Caco-2 (cell line): ENCODE results near the gene COMMD7. TPM values are rescaled to one million over a fixed set of nuclear protein-coding genes. Genes with fewer than 3 reads are reported as not detected.
A peak's percentile ranks its signal among the peaks of the same experiment; 100 is the strongest.

Source experiments
- BruUV-seq: library from RNA; stranded (reverse); fragments of 400-500 nt; replicated peaks from 2 replicates; lab custom pipeline; 2021; lab: Mats Ljungman, UMichigan
- CTCF ChIA-PET: fragments of 300-600 bp; sonication (Branson Sonifier 250); formaldehyde crosslinking; loops from one replicate; lab custom pipeline; 2022; ENCODE audit warnings: antibody characterized with exemption; lab: Charles Lee
- POLR2A ChIA-PET: fragments of 300-600 bp; sonication (Branson Sonifier 250); formaldehyde crosslinking; loops from one replicate; lab custom pipeline; 2022; ENCODE audit warnings: antibody characterized with exemption; lab: Charles Lee
- DNase-seq, 2 experiments: peaks; one replicate each; pipeline versions ENCODE4 v3.0.0 to v3.0.0-alpha.2; 2020 to 2022
- H3K27me3 ChIP-seq: replicated peaks from 2 replicates; pipeline ENCODE4 v1.6.0; 2011; ENCODE audit warnings: low read length; ENCODE audit not compliant: control insufficient read depth, insufficient read depth
- H3K36me3 ChIP-seq: 2 replicates; pipeline ENCODE4 v1.5.1; 2011; ENCODE audit warnings: low read length; ENCODE audit not compliant: control insufficient read depth, insufficient read depth
- H3K4me1 ChIP-seq: fragments of 250-450 bp; sonication (Bioruptor Pico); 2 replicates; pipeline ENCODE4 v1.5.1; 2020; ENCODE audit warnings: mild to moderate bottlenecking
- H3K4me3 ChIP-seq: 2 replicates; pipeline ENCODE4 v1.5.1; 2011; ENCODE audit warnings: low read depth, mild to moderate bottlenecking, control low read depth, low read length
- H3K9me3 ChIP-seq: fragments of 250-450 bp; sonication (Bioruptor Pico); 2 replicates; pipeline ENCODE4 v1.5.1; 2020; ENCODE audit warnings: mild to moderate bottlenecking, moderate library complexity
- H3K27ac Mint-ChIP-seq: one replicate; pipeline ENCODE4 v1.8.0; 2022; ENCODE audit warnings: mixed read lengths; ENCODE audit not compliant: unreplicated experiment
- H3K27me3 Mint-ChIP-seq: one replicate; pipeline ENCODE4 v1.8.0; 2022; ENCODE audit warnings: mixed read lengths; ENCODE audit not compliant: insufficient read depth, unreplicated experiment
- H3K36me3 Mint-ChIP-seq: one replicate; pipeline ENCODE4 v1.8.0; 2022; ENCODE audit warnings: mild to moderate bottlenecking, mixed read lengths; ENCODE audit not compliant: insufficient read depth, unreplicated experiment
- H3K4me1 Mint-ChIP-seq: one replicate; pipeline ENCODE4 v1.8.0; 2022; ENCODE audit warnings: low read depth, mixed read lengths; ENCODE audit not compliant: unreplicated experiment
- H3K4me3 Mint-ChIP-seq: one replicate; pipeline ENCODE4 v1.8.0; 2022; ENCODE audit warnings: mild to moderate bottlenecking, moderate library complexity, mixed read lengths; ENCODE audit not compliant: unreplicated experiment
- H3K9me3 Mint-ChIP-seq: one replicate; pipeline ENCODE4 v1.8.0; 2022; ENCODE audit warnings: mixed read lengths; ENCODE audit not compliant: unreplicated experiment
- intact Hi-C: fragments of 100-400 bp; cut with micrococcal nuclease; formaldehyde crosslinking; loops from one replicate; pipeline ENCODE4 v1.10.0; 2022; ENCODE audit not compliant: unreplicated experiment
- total RNA-seq: library from RNA; stranded (reverse); gene quantifications from 2 replicates; pipeline ENCODE4 v1.2.3, GENCODE V29; 2022
- TF ChIP-seq, protein P1 (sequence below), 2 experiments: fragments of 200-600 bp in 1 of 2; IDR thresholded peaks; 1 replicate in 1 of 2; 2 replicates in 1 of 2; pipeline versions ENCODE4 v1.5.1 to v1.8.0; 2011 to 2022; ENCODE audit warnings: antibody characterized with exemption in 1 of 2, control low read depth in 1 of 2, inconsistent platforms in 1 of 2, low read depth in 1 of 2, low read length in 1 of 2, mild to moderate bottlenecking in 1 of 2, moderate library complexity in 1 of 2; ENCODE audit not compliant: insufficient read depth in 1 of 2, severe bottlenecking in 1 of 2, unreplicated experiment in 1 of 2

Gene COMMD7
- total RNA-seq, 1 experiment from 2014 or later: 160 TPM

DNA sequence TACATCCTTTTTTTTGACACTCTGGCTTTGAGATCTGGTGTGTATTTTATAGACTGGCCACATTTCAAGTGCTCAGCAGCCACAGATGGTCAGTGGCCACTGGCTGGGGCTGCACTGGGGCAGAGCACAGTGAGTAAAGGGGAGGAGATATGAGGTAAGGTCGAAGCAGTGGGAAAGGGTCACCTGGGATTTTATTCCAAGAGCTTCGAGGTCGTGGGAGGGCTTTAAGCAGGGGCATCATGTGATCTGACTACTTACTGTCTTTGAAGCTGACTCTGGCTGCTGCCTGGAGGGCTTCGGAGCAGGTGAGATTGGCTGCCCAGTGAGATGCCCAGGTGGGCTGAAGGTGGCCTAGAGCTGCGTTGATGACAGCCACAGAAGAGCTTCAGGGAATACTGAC, 76.2 kb downstream of the COMMD7 start:
- TF ChIP-seq, protein P1, sequence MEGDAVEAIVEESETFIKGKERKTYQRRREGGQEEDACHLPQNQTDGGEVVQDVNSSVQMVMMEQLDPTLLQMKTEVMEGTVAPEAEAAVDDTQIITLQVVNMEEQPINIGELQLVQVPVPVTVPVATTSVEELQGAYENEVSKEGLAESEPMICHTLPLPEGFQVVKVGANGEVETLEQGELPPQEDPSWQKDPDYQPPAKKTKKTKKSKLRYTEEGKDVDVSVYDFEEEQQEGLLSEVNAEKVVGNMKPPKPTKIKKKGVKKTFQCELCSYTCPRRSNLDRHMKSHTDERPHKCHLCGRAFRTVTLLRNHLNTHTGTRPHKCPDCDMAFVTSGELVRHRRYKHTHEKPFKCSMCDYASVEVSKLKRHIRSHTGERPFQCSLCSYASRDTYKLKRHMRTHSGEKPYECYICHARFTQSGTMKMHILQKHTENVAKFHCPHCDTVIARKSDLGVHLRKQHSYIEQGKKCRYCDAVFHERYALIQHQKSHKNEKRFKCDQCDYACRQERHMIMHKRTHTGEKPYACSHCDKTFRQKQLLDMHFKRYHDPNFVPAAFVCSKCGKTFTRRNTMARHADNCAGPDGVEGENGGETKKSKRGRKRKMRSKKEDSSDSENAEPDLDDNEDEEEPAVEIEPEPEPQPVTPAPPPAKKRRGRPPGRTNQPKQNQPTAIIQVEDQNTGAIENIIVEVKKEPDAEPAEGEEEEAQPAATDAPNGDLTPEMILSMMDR (IDR thresholded peaks at IDR 0.05; ENCODE audit: insufficient read depth in 1 of 2, low read depth in 1 of 2, low read length in 1 of 2, severe bottlenecking in 1 of 2, unreplicated experiment in 1 of 2): no peak
- no peaks in the 10 kb centered on the region for H3K27me3 Mint-ChIP-seq
- intact Hi-C loops: no loop called here
- BruUV-seq: no TSS peak
- H3K4me1 Mint-ChIP-seq: peaks cover 8% of the 10 kb centered on the region
- H3K9me3 Mint-ChIP-seq: no peaks in the 10 kb centered on the region
- H3K36me3 ChIP-seq: no peaks in the 10 kb centered on the region
- no peak overlapping the region for H3K4me3 ChIP-seq
- H3K27ac Mint-ChIP-seq: no peak overlapping the region
- no peaks in the 10 kb centered on the region for H3K36me3 Mint-ChIP-seq
- H3K9me3 ChIP-seq: no peaks in the 10 kb centered on the region
- CTCF ChIA-PET: interaction anchor here (0.8 kb wide), 1 partner anchor 111 kb away, joined by 3 read pairs; no protein-coding TSS in a partner anchor
- DNase-seq: no peak
- no peak overlapping the region for H3K4me3 Mint-ChIP-seq
- POLR2A ChIA-PET: interaction anchor here (0.7 kb wide), 1 partner anchor 98 kb away, joined by 3 read pairs; no protein-coding TSS in a partner anchor
- H3K27me3 ChIP-seq: no peaks in the 10 kb centered on the region
- H3K4me1 ChIP-seq: peaks cover 9% of the 10 kb centered on the region

DNA sequence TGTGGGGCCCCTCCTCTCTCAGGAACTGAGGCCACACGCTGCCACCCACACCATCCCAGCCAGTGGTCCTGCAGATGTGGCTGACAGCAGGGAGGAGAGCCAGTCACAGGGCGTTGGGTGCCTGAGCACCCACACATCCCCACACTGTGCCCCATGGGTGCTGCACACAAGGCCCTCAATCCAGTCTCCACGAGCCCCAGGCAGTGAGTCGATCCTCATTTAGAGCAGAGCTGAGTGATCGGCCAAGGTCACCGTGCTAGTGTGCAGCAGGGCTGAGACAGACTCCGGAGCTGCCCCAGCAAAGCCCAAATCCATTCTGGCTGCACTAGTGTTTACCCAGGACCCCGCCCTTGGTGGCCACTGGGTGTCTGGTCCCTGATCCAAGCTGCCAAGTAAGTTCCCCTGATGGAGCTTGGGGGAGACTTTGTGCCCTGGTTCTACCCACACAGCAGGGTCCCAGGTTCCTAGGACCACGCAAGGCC, 78.5 kb downstream of the COMMD7 start:
- Histone ChIP-seq H3K36me3 (no peaks in the 10 kb centered on the region), H3K27me3 (no peaks in the 10 kb centered on the region), H3K4me1 (peaks cover 9% of the 10 kb centered on the region), H3K4me3 (no peak overlapping the region), H3K9me3 (peaks cover 13% of the 10 kb centered on the region; the same call in 1 of the 2 replicates)
- H3K36me3 Mint-ChIP-seq: peaks cover 4% of the 10 kb centered on the region
- no peak overlapping the region for H3K4me3 Mint-ChIP-seq
- TF ChIP-seq, protein P1 (IDR thresholded peaks at IDR 0.05; ENCODE audit: insufficient read depth in 1 of 2, low read depth in 1 of 2, low read length in 1 of 2, severe bottlenecking in 1 of 2, unreplicated experiment in 1 of 2): peak in 1 of 2 experiments; percentile 17
- BruUV-seq: no TSS peak
- no peak for DNase-seq
- intact Hi-C loops: no loop called here
- peak overlapping the region; percentile 18 for H3K27ac Mint-ChIP-seq
- peaks cover 8% of the 10 kb centered on the region for H3K4me1 Mint-ChIP-seq
- H3K27me3 Mint-ChIP-seq: no peaks in the 10 kb centered on the region
- POLR2A ChIA-PET: interaction anchor here (0.5 kb wide), 1 partner anchor 179 kb away, joined by 3 read pairs; no protein-coding TSS in a partner anchor
- CTCF ChIA-PET: interaction anchor here (1.3 to 2.5 kb wide), 2 partner anchors 9 to 114 kb away, joined by 6 to 11 read pairs; partner anchors contain the start of gene C20orf203
- peaks cover 17% of the 10 kb centered on the region for H3K9me3 Mint-ChIP-seq

DNA sequence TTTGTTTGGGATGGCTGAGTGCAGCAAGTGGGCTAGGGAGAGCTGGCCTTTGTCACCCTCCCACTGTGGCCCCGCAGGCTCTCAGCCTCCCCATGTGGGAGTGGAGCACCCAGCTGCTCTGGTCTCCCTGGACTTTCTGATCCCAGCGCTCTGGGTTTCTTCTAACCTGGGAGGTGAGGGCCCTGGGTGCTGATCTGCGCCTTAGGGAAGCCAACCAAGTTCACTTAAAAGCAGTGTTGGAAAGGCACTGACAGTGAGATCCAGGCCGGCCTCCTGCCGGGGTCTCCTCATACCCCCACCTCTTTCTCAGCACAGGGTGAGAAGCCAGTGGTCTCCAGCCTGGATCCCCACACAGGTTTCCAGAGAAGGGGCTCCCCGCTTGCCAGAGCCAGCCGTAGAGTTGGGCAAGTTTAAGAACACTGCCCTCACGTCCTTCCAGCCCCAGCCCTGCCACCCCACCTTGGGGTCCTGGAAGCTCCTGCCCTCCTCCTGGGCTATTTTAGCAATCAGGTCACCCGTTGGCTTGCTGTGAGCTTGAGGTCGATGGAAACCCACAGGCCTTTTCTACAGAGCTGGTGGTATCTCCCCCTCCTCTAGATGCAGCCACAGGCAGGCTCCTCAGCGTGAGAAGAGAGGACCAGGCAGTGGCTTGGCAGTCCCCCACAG, 79.1 kb downstream of the COMMD7 start:
- ChIA-PET POLR2A (interaction anchor here (0.5 kb wide), 1 partner anchor 179 kb away, joined by 3 read pairs; no protein-coding TSS in a partner anchor), CTCF (interaction anchor here (2.5 kb wide), 1 partner anchor 114 kb away, joined by 11 read pairs; no protein-coding TSS in a partner anchor)
- Histone ChIP-seq H3K4me3 (no peak overlapping the region), H3K36me3 (no peaks in the 10 kb centered on the region), H3K27me3 (no peaks in the 10 kb centered on the region), H3K4me1 (peaks cover 9% of the 10 kb centered on the region), H3K9me3 (peaks cover 13% of the 10 kb centered on the region; the same call in 1 of the 2 replicates)
- peaks cover 4% of the 10 kb centered on the region for H3K36me3 Mint-ChIP-seq
- H3K27me3 Mint-ChIP-seq: no peaks in the 10 kb centered on the region
- no TSS peak for BruUV-seq
- H3K4me3 Mint-ChIP-seq: no peak overlapping the region
- H3K27ac Mint-ChIP-seq: no peak overlapping the region
- peaks cover 8% of the 10 kb centered on the region for H3K4me1 Mint-ChIP-seq
- H3K9me3 Mint-ChIP-seq: peaks cover 20% of the 10 kb centered on the region
- TF ChIP-seq, protein P1 (IDR thresholded peaks at IDR 0.05; ENCODE audit: insufficient read depth in 1 of 2, low read depth in 1 of 2, low read length in 1 of 2, severe bottlenecking in 1 of 2, unreplicated experiment in 1 of 2): no peak
- DNase-seq: no peak
- intact Hi-C loops: no loop called here
